ENCODE results near the gene GNG12. TPM values are rescaled to one million over a fixed set of nuclear protein-coding genes. Genes with fewer than 3 reads are reported as not detected.

Gene GNG12
- total RNA-seq, 1 donor from 2014 or later, result 18.5 TPM

DNA sequence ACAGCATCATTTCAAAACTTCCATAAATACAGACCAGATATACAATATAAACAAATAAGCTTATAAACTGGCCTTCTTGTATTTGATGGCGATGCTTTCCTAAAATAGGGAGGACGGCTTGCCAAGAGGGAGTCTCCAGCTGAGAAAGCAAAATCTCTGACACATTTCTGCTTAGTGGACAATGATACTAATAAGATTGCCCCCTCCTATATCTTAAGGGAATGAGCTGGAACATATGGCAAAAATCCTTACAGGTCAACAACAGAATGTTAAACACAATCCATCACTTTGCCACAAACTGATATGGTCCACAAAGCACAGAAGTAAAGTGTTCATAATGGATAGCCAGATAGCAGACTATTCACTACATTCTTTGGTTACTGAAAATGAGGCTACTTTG, 155.3 kb downstream of the GNG12 start:
- TF ChIP-seq, protein P1, sequence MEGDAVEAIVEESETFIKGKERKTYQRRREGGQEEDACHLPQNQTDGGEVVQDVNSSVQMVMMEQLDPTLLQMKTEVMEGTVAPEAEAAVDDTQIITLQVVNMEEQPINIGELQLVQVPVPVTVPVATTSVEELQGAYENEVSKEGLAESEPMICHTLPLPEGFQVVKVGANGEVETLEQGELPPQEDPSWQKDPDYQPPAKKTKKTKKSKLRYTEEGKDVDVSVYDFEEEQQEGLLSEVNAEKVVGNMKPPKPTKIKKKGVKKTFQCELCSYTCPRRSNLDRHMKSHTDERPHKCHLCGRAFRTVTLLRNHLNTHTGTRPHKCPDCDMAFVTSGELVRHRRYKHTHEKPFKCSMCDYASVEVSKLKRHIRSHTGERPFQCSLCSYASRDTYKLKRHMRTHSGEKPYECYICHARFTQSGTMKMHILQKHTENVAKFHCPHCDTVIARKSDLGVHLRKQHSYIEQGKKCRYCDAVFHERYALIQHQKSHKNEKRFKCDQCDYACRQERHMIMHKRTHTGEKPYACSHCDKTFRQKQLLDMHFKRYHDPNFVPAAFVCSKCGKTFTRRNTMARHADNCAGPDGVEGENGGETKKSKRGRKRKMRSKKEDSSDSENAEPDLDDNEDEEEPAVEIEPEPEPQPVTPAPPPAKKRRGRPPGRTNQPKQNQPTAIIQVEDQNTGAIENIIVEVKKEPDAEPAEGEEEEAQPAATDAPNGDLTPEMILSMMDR (conservative IDR thresholded peaks at IDR 0.05), result no peak
- no peak for DNase-seq (ENCODE audit: low read depth, low spot score)
- H3K4me3 Mint-ChIP-seq, result no peak overlapping the region
- peaks cover 8% of the 10 kb centered on the region for H3K4me1 Mint-ChIP-seq
- no peaks in the 10 kb centered on the region for H3K27me3 Mint-ChIP-seq (ENCODE audit: low read depth)
- no peaks in the 10 kb centered on the region for H3K36me3 Mint-ChIP-seq (ENCODE audit: low read depth)
- no peak overlapping the region for H3K27ac Mint-ChIP-seq (ENCODE audit: unreplicated experiment)
- no peaks in the 10 kb centered on the region for H3K9me3 Mint-ChIP-seq

DNA sequence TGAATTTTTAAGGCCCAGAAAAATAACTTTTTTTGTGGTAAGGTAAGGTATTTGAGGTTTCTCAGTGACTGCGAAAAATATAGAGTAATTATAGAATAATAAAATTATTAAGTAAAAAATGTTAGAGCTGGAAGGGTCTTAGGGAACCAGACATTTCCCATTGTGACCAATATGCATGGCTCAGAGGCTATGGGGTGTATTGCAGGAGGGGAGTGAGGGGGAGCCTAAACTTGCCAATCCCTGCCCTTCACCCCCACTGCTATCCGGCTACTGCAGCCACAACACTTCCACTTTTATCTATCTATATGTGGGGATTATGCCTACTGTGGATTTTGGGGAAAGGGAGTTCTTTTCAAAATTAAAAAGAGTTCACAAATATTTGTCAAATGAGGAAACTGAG, 155.9 kb downstream of the GNG12 start:
- Mint-ChIP-seq H3K9me3 (no peaks in the 10 kb centered on the region), H3K36me3 (ENCODE audit: low read depth) (no peaks in the 10 kb centered on the region), H3K4me1 (peaks cover 8% of the 10 kb centered on the region), H3K27me3 (ENCODE audit: low read depth) (no peaks in the 10 kb centered on the region), H3K4me3 (no peak overlapping the region), H3K27ac (ENCODE audit: unreplicated experiment) (no peak overlapping the region)
- DNase-seq (ENCODE audit: low read depth, low spot score), result no peak
- TF ChIP-seq, protein P1 (conservative IDR thresholded peaks at IDR 0.05), result no peak

DNA sequence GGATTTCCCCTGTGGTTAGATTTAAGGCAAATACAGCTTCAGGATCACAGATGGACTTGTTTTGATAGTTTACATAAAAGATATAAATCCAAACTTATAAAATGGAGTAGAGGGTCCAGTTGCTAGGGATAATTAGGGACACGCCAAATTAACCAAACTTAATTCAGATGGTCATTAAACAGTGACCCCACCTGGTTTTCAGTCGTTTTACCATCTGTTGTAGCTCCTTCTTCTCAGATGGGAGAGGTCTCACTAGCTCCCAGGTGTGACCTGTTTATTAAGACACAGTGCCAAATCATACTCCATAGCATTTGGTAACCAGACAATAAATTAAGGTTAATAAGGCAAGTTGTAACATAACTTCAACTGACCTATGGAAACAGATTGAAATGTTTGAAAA, 156.3 kb downstream of the GNG12 start:
- no peak overlapping the region for H3K27ac Mint-ChIP-seq (ENCODE audit: unreplicated experiment)
- peaks cover 8% of the 10 kb centered on the region for H3K4me1 Mint-ChIP-seq
- H3K9me3 Mint-ChIP-seq, result no peaks in the 10 kb centered on the region
- H3K36me3 Mint-ChIP-seq (ENCODE audit: low read depth), result no peaks in the 10 kb centered on the region
- TF ChIP-seq, protein P1 (conservative IDR thresholded peaks at IDR 0.05), result no peak
- no peak for DNase-seq (ENCODE audit: low read depth, low spot score)
- no peak overlapping the region for H3K4me3 Mint-ChIP-seq
- H3K27me3 Mint-ChIP-seq (ENCODE audit: low read depth), result no peaks in the 10 kb centered on the region

DNA sequence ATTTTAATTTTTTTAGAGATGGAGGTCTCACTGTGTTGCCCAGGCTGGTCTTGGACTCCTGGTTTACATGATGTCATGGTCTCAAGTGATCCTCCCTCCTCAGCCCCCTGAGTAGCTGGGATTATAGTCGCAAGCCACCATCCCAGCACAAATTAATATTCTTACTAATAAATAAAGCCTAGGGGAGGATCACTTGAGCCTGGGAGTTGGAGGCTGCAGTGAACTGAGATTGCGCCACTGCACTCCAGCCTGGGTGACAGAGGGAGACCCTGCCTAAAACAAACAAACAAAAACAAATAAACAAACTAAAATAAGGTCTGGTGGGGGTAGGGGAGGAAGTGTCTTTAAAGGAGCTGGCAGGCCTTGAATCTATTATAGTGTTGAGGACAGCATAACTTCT, 157.0 kb downstream of the GNG12 start:
- DNase-seq (ENCODE audit: low read depth, low spot score), result no peak
- Mint-ChIP-seq H3K4me3 (no peak overlapping the region), H3K36me3 (ENCODE audit: low read depth) (no peaks in the 10 kb centered on the region), H3K4me1 (peaks cover 8% of the 10 kb centered on the region), H3K27me3 (ENCODE audit: low read depth) (no peaks in the 10 kb centered on the region), H3K27ac (ENCODE audit: unreplicated experiment) (no peak overlapping the region), H3K9me3 (no peaks in the 10 kb centered on the region)
- TF ChIP-seq, protein P1 (conservative IDR thresholded peaks at IDR 0.05), result no peak

DNA sequence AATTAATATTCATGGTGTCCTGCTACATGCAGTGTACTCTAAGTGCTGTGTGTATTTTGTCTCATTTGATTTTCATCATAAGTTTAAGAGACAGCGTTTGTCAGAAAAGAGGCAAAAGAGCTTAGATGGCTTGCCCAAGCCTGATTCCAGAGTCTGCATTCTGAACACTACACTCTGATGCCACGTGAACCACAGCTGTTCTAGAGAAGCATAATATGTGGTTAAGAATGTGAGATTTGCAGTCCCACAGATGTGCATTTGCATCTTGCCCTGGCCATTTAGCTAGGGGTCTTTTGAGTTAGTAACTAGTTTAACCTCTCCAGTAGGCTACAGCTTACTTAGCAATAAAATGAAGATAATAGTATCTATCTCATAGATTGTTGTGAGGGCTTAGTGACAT, 157.5 kb downstream of the GNG12 start:
- Mint-ChIP-seq H3K4me3 (no peak overlapping the region), H3K36me3 (ENCODE audit: low read depth) (no peaks in the 10 kb centered on the region), H3K4me1 (peaks cover 8% of the 10 kb centered on the region), H3K27me3 (ENCODE audit: low read depth) (peaks cover 1% of the 10 kb centered on the region), H3K27ac (ENCODE audit: unreplicated experiment) (no peak overlapping the region), H3K9me3 (no peaks in the 10 kb centered on the region)
- TF ChIP-seq, protein P1 (conservative IDR thresholded peaks at IDR 0.05), result no peak
- DNase-seq (ENCODE audit: low read depth, low spot score), result no peak

All from neural crest cell (in vitro differentiated cells).